ENCODE data around the gene SLMAP. TPM values are rescaled to one million over a fixed set of nuclear protein-coding genes. Genes with fewer than 3 reads are reported as not detected.

SLMAP gene
- total and polyA plus RNA-seq, 2 of the 13 experiments (the other 11 are each of a cell fraction or from before 2014, with no cell fraction given): 24.0 to 48.3 TPM

DNA sequence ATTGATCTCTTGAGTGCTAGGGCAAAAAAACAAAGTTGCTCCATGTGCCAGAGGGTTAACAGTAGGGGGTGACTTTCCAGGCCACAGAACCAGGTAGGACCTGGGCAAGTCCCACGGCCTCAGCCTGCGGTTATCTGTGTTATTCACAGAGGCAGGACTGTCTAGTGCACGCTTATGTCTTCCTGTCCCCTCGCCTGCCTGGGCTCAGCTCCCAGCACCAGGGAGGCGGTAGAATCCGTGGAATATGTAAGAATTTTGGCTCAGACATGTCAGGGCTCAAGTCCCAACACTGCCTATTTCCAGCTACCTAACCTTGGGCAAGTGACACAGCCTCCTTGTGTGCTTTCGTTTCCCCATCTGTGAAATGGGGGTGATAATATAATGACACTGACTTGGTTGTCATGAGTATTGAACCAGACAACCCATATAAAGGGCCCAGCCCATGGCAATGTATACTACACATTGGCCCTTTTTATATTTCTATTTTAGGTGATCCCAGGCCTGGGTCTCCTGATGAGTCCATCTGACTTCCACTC is 207.8 kb downstream of the SLMAP start:
- POLR2A ChIA-PET: no interaction called here
- 26% methylated on average over 5 of the region's 7 CpGs for WGBS (ENCODE audit: low lambda C conversion rate)
- Histone ChIP-seq H3K79me2 (ENCODE audit: insufficient read depth, low read length) (no peaks in the 10 kb centered on the region), H3K4me2 (ENCODE audit: low read depth, low read length) (peak overlapping the region; percentile 44), H3K27ac (ENCODE audit: extremely low read length, insufficient read depth, low read length) (peak overlapping the region; percentile 27), H3K9ac (ENCODE audit: insufficient read depth, low read depth, low read length) (0 out of 2 replicates have a peak overlapping the region, but pooled peaks have one; percentile 27), H3K9me3 (ENCODE audit: low read length) (no peaks in the 10 kb centered on the region), H2AFZ (ENCODE audit: low read length) (no peak overlapping the region), H3K4me3 (replicated peaks in 1 of 3; ENCODE audit: insufficient read depth in 1 of 3, low read depth in 2 of 3, low read length in 3 of 3) (no peak overlapping the region), H3K36me3 (replicated peaks in 1 of 2; ENCODE audit: control insufficient read depth in 1 of 2, insufficient read depth in 2 of 2, low read length in 2 of 2) (no peaks in the 10 kb centered on the region), H4K20me1 (ENCODE audit: insufficient read depth, low read length) (no peaks in the 10 kb centered on the region), H3K27me3 (ENCODE audit: control insufficient read depth in 1 of 2, insufficient read depth in 2 of 2, low read length in 2 of 2) (no peaks in the 10 kb centered on the region), H3K4me1 (ENCODE audit: insufficient read depth, low read length) (peaks cover 74% of the 10 kb centered on the region)
- in situ Hi-C loops (cut with HindIII; ENCODE audit: extremely low pct_ligation_motif_present, low pct_unique_long_range_greater_than_20kb): loop anchor here (5.0 kb wide), 1 partner anchor 43 kb away; the partner anchor contains the start of gene FLNB
- no TSS peak for BruUV-seq (replicated peaks)
- TF ChIP-seq ZNF629 (CRISPR knock-in tag; conservative IDR thresholded peaks at IDR 0.05) (peak; percentile 71), HNRNPLL (IDR thresholded peaks at IDR 0.05; ENCODE audit: low read depth, low read length, poor library complexity, severe bottlenecking) (peak; percentile 27), PHB2 (IDR thresholded peaks at IDR 0.05; ENCODE audit: partially characterized antibody) (no peak)
- ATAC-seq (no peak), FAIRE-seq (no peak), DNase-seq (ENCODE audit: low spot score) (no peak)
- intact Hi-C loops (cut with micrococcal nuclease; ENCODE audit: unreplicated experiment): loop anchor here (5.0 kb wide), 2 partner anchors 43 to 138 kb away; partner anchors contain the start of gene FLNB
- CTCF ChIA-PET (ENCODE audit: low intra/inter-chr PET ratio, low total read pairs): no interaction called here

DNA sequence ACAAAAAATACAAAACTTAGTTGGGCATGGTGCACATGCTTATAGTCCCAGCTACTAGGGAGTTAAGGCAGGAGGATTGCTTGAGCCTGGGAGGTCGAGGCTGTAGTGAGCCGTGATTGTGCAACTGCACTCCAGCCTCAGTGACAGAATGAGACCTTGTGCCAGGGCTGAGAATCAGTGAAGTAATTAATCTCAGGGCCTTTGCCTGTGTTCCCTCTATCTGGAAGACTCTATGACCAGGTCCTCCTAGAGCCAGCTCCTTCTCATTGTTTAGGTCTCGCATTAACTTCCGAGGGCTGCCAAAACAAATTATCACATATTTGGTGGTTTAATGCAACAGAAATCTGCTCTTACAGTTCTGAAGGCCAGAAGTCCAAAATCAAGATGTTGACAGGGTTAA is 210.7 kb downstream of the SLMAP start:
- Histone ChIP-seq H3K4me3 (replicated peaks in 1 of 3; ENCODE audit: insufficient read depth in 1 of 3, low read depth in 2 of 3, low read length in 3 of 3) (no peak overlapping the region), H4K20me1 (ENCODE audit: insufficient read depth, low read length) (no peaks in the 10 kb centered on the region), H3K9me3 (ENCODE audit: low read length) (no peaks in the 10 kb centered on the region), H3K4me1 (ENCODE audit: insufficient read depth, low read length) (peaks cover 74% of the 10 kb centered on the region), H3K27ac (ENCODE audit: extremely low read length, insufficient read depth, low read length) (no peak overlapping the region), H2AFZ (ENCODE audit: low read length) (no peak overlapping the region), H3K27me3 (ENCODE audit: control insufficient read depth in 1 of 2, insufficient read depth in 2 of 2, low read length in 2 of 2) (no peaks in the 10 kb centered on the region), H3K36me3 (replicated peaks in 1 of 2; ENCODE audit: control insufficient read depth in 1 of 2, insufficient read depth in 2 of 2, low read length in 2 of 2) (no peaks in the 10 kb centered on the region), H3K79me2 (ENCODE audit: insufficient read depth, low read length) (no peaks in the 10 kb centered on the region), H3K9ac (ENCODE audit: insufficient read depth, low read depth, low read length) (no peak overlapping the region), H3K4me2 (ENCODE audit: low read depth, low read length) (no peak overlapping the region)
- DNase-seq (ENCODE audit: low spot score): no peak
- no TSS peak for BruUV-seq (replicated peaks)
- POLR2A ChIA-PET: no interaction called here
- CTCF ChIA-PET (ENCODE audit: low intra/inter-chr PET ratio, low total read pairs): no interaction called here
- in situ Hi-C loops (cut with HindIII; ENCODE audit: extremely low pct_ligation_motif_present, low pct_unique_long_range_greater_than_20kb) (no loop called here), intact Hi-C loops (cut with micrococcal nuclease; ENCODE audit: unreplicated experiment) (no loop called here)
- no peak for ATAC-seq
- 37% methylated on average over 4 of the region's 4 CpGs for WGBS (ENCODE audit: low lambda C conversion rate)
- TF ChIP-seq CEBPG (CRISPR knock-in tag; IDR thresholded peaks at IDR 0.05) (peak; percentile 50), PBX3 (CRISPR knock-in tag; IDR thresholded peaks at IDR 0.05; ENCODE audit: borderline replicate concordance) (no peak), ZNF574 (CRISPR knock-in tag; IDR thresholded peaks at IDR 0.05) (peak; percentile 33; the same call in 1 of the 2 replicates), CEBPB (IDR thresholded peaks at IDR 0.05; ENCODE audit: borderline replicate concordance, low read depth, low read length) (peak; percentile 76)
- no peak for FAIRE-seq
